Ishikawa (cell line): ENCODE measurements around the gene MED31.

Source experiments
- CREB1 ChIP-seq: IDR thresholded peaks from 2 replicates; pipeline ENCODE4 v1.6.1; 2012; ENCODE audit warnings: low read depth
- EP300 ChIP-seq: IDR thresholded peaks from 2 replicates; pipeline ENCODE4 v1.6.1; 2012; ENCODE audit warnings: borderline replicate concordance
- FOXM1 ChIP-seq: IDR thresholded peaks from 2 replicates; pipeline ENCODE4 v1.6.1; 2012; ENCODE audit warnings: low read depth, borderline replicate concordance
- RAD21 ChIP-seq: IDR thresholded peaks from 2 replicates; pipeline ENCODE4 v1.6.1; 2012; ENCODE audit warnings: low read depth
- TAF1 ChIP-seq: IDR thresholded peaks from 2 replicates; pipeline ENCODE4 v1.6.1; 2012; ENCODE audit warnings: low read depth, mild to moderate bottlenecking
- TEAD4 ChIP-seq: IDR thresholded peaks from 2 replicates; pipeline ENCODE4 v1.6.1; 2012
- YY1 ChIP-seq: IDR thresholded peaks from 2 replicates; pipeline ENCODE4 v1.6.1; 2012; ENCODE audit warnings: low read depth
- TF ChIP-seq, protein P1 (sequence below): IDR thresholded peaks from 2 replicates; pipeline ENCODE4 v1.6.1; 2012

DNA sequence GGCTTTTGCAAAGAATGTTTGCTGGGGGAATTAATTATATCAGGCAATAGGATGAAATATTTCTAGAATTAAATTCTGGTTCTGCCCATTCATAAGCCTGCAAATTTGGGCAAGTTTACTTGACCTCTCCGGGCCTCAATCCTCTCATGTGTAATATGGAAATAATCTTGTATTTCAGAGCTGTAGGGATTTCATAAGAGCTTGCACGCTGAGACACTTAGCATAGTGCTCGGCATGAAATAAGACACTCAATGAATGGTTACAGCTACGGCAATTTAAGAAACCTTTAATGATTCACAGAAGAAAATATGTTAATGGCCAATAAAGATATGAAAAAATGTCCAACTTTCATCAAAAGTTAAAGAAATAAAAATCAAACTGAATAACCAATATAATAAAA lies 54.5 kb downstream of the MED31 start:
- no peak for TF ChIP-seq RAD21
- TF ChIP-seq CREB1 = no peak
- no peak for TF ChIP-seq FOXM1
- TF ChIP-seq EP300 = no peak
- TF ChIP-seq, protein P1, sequence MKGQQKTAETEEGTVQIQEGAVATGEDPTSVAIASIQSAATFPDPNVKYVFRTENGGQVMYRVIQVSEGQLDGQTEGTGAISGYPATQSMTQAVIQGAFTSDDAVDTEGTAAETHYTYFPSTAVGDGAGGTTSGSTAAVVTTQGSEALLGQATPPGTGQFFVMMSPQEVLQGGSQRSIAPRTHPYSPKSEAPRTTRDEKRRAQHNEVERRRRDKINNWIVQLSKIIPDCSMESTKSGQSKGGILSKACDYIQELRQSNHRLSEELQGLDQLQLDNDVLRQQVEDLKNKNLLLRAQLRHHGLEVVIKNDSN = no peak
- no peak for TF ChIP-seq TEAD4
- no peak for TF ChIP-seq TAF1
- no peak for TF ChIP-seq YY1
